ENCODE data around the gene CORO6. TPM values are rescaled to one million over a fixed set of nuclear protein-coding genes. Genes with fewer than 3 reads are reported as not detected.
A peak's percentile ranks its signal among the peaks of the same experiment; 100 is the strongest.

CORO6 gene
- total RNA-seq, 1 donor from 2014 or later: 6.7 TPM

DNA sequence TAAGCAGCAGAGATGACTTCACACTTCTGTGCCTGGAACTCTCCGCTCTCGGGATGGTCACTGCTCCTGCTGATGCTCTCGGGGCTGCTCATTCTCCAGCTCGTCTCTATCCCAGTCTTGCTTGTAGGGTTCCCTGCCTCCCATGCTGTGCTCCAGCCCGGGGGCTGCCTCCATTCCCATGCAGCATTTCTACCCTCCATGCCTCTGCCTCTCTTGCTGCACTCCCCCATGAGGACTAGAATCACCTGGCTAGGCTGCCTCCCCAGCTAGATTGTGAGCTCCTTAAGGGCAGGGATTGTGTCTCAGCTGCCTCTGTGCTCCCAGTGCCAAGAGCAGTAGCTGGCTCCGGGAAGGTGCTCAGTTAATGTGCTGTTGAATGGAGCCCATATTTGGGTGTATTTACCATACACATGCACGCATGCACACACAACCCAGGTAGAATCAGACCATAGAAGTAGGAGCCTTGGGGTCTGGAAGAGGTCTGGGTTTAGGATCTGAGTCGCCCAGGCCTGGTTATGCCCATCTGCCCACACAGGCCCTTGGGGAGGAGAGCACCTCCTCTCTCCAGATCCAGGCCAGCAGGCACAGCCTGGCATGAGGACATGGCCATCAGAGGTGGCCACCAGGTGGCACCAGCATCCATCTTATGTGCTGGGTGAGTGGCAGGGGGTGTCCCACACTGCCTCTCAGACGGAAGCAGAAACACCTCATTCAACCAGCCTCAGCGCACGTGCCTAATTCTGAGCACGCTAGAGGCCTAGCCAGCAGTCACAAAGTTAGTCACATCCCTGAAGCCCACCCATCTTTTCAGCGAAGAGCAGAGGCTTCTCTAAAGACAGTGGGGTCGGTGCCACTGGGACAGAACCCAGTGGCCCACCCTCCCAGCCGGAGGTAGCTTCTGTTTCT lies 42.6 kb downstream of the CORO6 start:
- peaks cover 16% of the 10 kb centered on the region for H3K36me3 Mint-ChIP-seq (ENCODE audit: low read depth)
- peak overlapping the region; percentile 27 for H3K27ac Mint-ChIP-seq (ENCODE audit: unreplicated experiment)
- no peaks in the 10 kb centered on the region for H3K27me3 Mint-ChIP-seq (ENCODE audit: low read depth)
- H3K9me3 Mint-ChIP-seq (ENCODE audit: low read depth): no peaks in the 10 kb centered on the region
- peak; percentile 95 for DNase-seq (ENCODE audit: low spot score)
- H3K4me1 Mint-ChIP-seq (ENCODE audit: low read depth): peaks cover 19% of the 10 kb centered on the region
- H3K4me3 Mint-ChIP-seq (ENCODE audit: unreplicated experiment): no peak overlapping the region
- TF ChIP-seq, protein P1, sequence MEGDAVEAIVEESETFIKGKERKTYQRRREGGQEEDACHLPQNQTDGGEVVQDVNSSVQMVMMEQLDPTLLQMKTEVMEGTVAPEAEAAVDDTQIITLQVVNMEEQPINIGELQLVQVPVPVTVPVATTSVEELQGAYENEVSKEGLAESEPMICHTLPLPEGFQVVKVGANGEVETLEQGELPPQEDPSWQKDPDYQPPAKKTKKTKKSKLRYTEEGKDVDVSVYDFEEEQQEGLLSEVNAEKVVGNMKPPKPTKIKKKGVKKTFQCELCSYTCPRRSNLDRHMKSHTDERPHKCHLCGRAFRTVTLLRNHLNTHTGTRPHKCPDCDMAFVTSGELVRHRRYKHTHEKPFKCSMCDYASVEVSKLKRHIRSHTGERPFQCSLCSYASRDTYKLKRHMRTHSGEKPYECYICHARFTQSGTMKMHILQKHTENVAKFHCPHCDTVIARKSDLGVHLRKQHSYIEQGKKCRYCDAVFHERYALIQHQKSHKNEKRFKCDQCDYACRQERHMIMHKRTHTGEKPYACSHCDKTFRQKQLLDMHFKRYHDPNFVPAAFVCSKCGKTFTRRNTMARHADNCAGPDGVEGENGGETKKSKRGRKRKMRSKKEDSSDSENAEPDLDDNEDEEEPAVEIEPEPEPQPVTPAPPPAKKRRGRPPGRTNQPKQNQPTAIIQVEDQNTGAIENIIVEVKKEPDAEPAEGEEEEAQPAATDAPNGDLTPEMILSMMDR (IDR thresholded peaks at IDR 0.05): peak; percentile 95

DNA sequence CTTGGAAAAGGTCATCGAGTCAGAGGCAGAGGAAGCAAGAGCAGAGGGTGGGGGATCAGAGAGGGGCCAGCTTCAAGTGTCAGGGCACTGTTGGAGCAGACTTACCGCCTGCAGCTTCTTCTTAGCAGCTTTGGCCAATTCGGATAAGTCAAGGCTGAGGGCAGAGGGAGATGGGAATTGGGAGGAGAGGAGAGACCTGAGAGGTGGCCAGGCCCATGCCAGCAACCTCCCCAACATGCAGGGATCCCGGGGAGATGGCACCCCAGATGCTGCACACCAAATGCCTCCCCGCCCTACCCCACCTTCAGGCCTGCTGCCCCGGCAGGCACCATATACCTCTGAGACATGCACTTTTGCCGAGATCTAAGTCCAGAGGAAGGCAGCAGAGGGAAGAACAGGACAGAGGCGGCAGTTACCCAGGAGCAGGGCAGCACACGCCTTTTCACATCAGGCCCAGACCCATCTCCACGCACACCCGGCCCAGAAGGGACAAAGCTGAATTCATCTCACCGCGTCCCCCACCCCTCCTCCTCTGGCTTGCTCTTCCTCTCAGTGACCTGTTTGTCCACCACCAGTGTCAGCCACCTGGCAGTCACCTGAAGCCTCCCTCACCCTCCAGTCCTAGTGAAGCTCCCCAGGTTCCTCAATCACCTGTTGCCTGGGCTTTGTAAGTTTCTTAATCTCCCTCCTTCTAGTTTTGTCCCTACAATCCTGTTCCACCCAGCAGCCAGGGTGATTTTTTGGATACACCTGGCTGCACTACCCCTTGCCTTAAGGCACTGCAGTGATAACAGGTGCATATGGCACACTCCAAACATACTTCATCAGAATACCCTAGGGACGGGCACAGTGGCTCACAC lies 43.9 kb downstream of the CORO6 start:
- Mint-ChIP-seq H3K27ac (ENCODE audit: unreplicated experiment) (no peak overlapping the region), H3K4me1 (ENCODE audit: low read depth) (peaks cover 6% of the 10 kb centered on the region)
- DNase-seq (ENCODE audit: low spot score): no peak

DNA sequence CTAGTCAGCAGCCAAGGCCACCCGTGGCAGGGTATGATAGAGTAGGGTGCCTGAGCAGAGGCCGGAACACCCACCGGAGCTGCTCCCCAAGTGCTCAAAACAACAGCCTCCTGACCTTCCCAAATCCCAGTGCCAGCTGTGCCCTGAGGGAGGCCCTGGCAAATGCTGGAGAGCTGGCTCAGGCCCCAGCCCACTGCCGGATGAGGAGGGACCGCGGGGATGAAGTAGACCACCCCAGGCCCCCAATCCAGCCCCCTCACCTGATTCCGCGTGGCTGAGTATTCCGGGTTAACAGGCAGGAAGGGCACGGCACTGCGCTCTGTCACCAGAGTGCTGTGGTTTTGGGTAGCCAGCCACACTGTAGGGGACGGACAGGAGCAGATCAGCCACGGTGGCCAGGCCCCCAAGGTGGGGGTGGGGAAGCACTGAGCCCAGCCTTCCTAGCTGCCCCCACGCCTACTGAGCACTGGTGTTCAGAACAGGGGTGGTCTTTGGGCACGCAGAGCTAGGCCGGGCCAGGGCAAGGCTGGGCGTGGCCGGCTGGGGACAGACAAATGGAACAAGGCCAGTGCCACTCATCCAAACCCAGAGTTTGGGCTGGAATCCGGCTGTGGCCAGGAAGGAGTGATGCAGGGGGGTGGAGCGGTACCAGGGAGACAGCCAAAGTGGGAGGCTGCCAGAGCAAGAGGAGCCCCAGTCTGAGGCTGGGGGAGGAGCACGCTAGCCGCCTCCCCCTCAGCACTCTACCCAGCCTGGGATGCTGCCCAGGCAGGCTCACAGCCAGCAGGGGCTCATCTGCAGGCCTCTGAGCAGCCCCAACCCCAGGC lies 45.1 kb downstream of the CORO6 start:
- peaks cover 18% of the 10 kb centered on the region for H3K36me3 Mint-ChIP-seq (ENCODE audit: low read depth)
- no peak overlapping the region for H3K27ac Mint-ChIP-seq (ENCODE audit: unreplicated experiment)
- H3K9me3 Mint-ChIP-seq (ENCODE audit: low read depth): no peaks in the 10 kb centered on the region
- H3K4me3 Mint-ChIP-seq (ENCODE audit: unreplicated experiment): no peak overlapping the region
- peaks cover 10% of the 10 kb centered on the region for H3K4me1 Mint-ChIP-seq (ENCODE audit: low read depth)
- H3K27me3 Mint-ChIP-seq (ENCODE audit: low read depth): no peaks in the 10 kb centered on the region
- no peak for DNase-seq (ENCODE audit: low spot score)
- TF ChIP-seq, protein P1 (IDR thresholded peaks at IDR 0.05): no peak

More for the DNA sequence above, 43.9 kb downstream of the CORO6 start:
- no peaks in the 10 kb centered on the region for H3K27me3 Mint-ChIP-seq (ENCODE audit: low read depth)
- TF ChIP-seq, protein P1 (IDR thresholded peaks at IDR 0.05): no peak
- no peak overlapping the region for H3K4me3 Mint-ChIP-seq (ENCODE audit: unreplicated experiment)
- H3K9me3 Mint-ChIP-seq (ENCODE audit: low read depth): no peaks in the 10 kb centered on the region
- peaks cover 18% of the 10 kb centered on the region for H3K36me3 Mint-ChIP-seq (ENCODE audit: low read depth)

DNA sequence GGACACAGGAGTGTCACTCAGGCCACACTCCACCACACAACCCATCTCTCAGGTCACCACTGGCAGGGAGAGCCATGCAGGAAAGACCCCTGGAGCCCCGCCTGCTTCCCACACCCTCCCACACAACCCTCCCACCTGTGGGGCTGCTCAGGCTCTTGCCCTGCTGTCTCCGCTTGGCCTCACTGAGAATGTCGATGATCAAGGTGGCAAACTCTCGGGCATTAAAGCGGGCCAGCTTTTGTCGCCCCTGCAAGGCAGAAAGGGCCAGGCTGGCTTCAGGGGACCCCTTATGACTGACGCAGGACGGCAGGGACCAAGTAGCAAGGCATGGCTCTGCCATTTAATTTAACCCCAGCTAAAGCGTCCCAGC lies 45.7 kb downstream of the CORO6 start:
- Mint-ChIP-seq H3K36me3 (ENCODE audit: low read depth) (peaks cover 16% of the 10 kb centered on the region), H3K4me3 (ENCODE audit: unreplicated experiment) (no peak overlapping the region), H3K9me3 (ENCODE audit: low read depth) (no peaks in the 10 kb centered on the region), H3K27ac (ENCODE audit: unreplicated experiment) (no peak overlapping the region), H3K4me1 (ENCODE audit: low read depth) (peaks cover 10% of the 10 kb centered on the region), H3K27me3 (ENCODE audit: low read depth) (no peaks in the 10 kb centered on the region)
- TF ChIP-seq, protein P1 (IDR thresholded peaks at IDR 0.05): no peak
- DNase-seq (ENCODE audit: low spot score): no peak
